ENCODE measurements around the gene CTNNA2.

The CTNNA2 gene

DNA sequence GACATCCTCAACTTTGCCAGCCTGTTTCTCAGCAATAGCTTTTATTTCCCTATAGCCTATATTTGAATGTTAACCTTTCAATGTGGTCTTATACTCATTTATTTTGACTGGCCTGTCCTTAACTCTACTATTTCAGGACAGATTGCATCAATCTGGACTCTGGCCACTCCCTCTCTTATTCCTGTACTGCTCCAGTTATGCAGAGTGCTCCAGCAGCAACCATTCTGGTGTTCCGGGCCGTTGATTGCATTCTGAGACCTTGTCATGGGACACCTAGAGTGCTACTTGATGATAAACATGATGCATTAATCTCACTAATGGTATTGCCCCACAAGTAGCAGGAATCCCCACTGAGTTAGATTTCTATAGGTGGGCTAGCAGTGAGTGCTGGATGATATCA is 428.3 kb downstream of the CTNNA2 start:
- no peak for DNase-seq

GRCh38 chr2:79944205-79944604 is 431.4 kb downstream of the CTNNA2 start:
- DNase-seq, result no peak

DNA sequence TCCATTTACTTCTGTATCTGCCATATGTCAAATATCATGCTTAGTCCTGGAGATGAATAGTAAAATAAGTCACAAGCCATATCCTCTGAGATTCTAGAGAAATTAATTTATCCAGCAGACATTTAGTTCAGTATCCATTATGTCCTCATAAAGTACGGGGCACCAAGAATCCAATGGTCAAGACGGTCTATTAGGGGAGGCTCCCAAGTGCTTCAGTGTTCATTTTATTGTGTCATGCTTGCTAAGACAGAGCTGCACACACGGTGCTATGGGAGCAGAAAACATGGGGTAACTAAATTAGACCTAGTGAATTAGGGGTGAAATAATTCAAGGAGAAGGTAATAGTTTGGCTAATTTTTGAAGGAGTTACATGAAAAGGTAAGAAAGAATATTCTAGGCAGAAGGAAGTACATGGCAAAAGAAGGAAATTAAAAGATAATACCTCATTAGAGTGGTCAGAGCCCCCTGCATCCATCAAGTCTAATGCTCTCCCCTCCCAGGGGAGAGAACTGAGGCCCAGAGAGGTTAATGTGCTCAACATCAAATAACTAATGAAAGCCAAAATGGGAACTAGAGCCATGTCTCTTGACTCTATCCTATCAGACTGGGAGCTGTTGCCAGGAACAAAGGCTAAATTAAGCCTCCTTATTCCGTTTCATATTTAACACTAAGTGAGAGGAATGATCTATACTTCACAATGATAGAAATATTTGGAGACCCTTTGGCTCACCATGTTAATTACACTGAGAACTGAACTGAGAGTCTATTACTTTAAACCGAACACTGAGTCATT is 433.0 kb downstream of the CTNNA2 start:
- no peak for DNase-seq

- DNase-seq, result no peak
Measured at GRCh38 chr2:79947751-79948150, 434.9 kb downstream of the CTNNA2 start.

- DNase-seq, result no peak
Measured at GRCh38 chr2:79950526-79950925, 437.7 kb downstream of the CTNNA2 start.

GRCh38 chr2:79952616-79953015 is 439.8 kb downstream of the CTNNA2 start:
- no peak for DNase-seq

DNA sequence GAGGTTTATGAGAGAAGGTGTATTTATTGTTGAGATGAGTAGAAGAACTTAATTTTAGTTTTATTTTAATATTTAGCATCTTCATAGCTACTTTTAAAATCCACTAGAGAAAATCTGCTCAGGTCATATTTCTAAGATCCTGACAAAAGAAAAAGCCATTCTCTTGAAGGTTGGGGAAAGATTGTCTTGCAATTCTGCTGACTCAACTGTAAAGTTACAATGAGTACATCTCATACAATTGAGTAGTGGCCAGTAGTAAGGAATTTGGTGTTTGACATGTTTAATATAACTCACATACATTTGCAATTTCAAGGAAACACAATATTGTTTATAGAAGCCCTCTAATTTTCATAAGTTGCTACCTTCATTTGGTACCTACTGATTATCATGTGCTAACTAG is 447.2 kb downstream of the CTNNA2 start:
- DNase-seq, result no peak

- no peak for DNase-seq
Measured at GRCh38 chr2:79960519-79960918, 447.7 kb downstream of the CTNNA2 start.

DNA sequence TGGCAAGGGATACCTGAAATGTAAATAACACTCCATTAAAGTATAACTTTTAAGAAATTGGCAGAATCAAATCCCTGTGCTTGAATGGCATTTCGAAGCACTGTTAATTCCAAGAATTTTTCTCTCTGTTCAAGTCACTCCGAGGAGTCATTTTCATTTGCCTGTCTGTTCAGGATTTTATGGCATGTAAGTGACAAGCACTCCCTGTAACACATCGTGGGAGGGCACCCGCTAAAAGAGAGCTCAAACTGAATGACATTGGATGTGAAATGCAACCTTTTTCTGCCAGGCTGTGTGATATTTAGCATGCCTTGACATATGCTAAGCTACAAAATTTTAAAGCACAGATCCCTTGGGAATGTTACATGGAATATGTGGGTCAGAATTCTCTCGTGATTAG is 452.1 kb downstream of the CTNNA2 start:
- no peak for DNase-seq

DNA sequence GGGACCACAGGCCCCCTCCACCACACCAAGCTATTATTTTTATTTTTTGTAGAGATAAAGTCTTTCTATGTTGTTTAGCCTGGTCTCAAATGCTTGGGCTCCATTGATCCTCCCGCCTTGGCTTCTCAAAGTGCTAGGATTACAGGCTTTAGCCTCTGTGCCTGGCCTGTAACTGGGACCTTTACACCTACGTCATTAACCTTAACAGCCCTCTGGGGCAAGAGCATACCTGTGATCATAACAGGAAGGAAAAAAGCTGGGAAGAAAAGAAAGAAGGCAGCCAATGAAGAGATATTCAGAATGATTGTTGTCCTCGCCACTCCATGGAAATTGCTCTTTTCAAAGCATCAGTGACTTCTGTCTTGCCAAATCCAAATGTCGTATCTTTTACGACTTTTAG is 453.5 kb downstream of the CTNNA2 start:
- DNase-seq, result no peak

DNA sequence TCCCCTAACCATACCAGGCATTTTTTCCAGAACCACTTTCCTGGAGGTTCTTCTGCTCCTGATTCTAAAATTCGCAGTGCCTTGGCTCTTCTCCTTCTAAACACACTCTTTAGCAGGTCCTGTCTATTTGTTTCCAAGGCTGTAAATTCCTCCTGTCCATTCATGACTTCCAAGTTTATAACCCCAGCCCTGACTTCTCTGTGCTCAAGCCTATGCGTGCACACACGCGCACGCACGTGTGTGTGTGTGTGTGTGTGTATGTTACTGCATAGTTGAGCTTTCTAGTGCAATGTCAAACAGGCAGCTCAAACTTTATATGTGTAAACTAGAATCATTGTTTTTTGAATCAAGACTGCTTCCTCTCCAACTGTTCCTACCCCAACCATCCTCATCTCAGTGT is 454.0 kb downstream of the CTNNA2 start:
- no peak for DNase-seq

DNA sequence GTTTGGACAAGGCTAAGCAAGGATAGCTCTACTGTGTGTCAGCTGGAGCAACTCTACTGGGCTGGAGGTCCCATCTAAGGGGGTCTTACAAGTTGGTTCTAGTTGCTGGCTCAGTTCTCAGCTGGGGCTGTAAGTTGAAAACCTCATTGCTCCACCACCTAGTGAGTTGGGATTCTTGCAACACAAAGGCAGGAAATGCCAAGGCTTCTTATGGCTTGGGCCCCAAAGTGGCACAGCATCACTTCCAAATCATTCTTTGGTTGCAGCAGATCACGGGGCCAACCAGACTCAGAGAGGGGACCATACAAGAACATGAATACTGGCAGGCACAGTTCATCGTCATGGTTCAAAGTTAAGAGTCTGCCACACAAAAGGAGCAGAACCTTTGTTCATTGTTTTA is 459.0 kb downstream of the CTNNA2 start:
- no peak for DNase-seq

GRCh38 chr2:79972661-79973060 is 459.8 kb downstream of the CTNNA2 start:
- DNase-seq, result no peak

GRCh38 chr2:79975791-79976565 is 463.1 kb downstream of the CTNNA2 start:
- no peak for DNase-seq

DNA sequence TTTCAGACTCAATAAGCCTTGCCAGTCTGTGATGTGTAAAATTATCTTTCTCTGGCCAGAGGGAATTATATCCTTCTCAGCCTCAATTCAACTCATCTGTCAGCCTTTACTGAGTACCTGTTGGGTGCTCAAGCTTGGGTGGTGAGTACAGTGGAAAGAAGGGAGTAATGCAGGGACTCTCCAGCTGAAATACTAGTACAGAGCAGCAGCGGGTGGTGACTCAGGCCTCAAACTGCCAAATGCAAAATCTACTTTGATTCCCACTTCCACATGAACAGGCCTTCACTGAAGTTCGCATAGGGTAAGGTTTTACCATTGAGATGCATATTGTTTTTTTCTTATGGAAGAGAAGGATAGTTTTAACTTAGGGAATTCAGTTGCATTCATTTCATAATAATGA is 464.9 kb downstream of the CTNNA2 start:
- DNase-seq, result no peak

GRCh38 chr2:79980116-79980515 is 467.3 kb downstream of the CTNNA2 start:
- no peak for DNase-seq

- no peak for DNase-seq
Measured at GRCh38 chr2:79980816-79981215, 468.0 kb downstream of the CTNNA2 start.

- DNase-seq, result no peak
Measured at GRCh38 chr2:79981316-79981715, 468.5 kb downstream of the CTNNA2 start.

GRCh38 chr2:79982445-79982844 is 469.6 kb downstream of the CTNNA2 start:
- DNase-seq, result no peak

DNA sequence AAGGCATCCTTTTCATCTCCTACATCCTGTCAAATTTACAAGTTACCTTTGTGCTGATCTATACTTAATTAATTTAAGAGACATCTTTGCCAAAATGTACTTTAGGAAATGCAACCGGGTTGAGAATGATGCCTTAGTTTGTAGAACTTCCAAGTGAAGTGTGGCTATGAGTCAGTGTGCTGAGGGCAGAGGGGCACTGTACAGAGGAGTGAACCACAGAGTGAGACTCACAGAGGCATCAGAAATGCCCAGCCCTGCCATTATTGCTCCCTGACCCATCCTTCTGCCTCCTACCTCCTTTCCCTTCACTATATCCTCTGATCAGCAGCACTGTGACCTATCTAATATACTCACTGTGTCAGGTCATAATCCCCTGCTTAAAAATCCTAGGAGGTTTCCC is 471.6 kb downstream of the CTNNA2 start:
- no peak for DNase-seq

DNA sequence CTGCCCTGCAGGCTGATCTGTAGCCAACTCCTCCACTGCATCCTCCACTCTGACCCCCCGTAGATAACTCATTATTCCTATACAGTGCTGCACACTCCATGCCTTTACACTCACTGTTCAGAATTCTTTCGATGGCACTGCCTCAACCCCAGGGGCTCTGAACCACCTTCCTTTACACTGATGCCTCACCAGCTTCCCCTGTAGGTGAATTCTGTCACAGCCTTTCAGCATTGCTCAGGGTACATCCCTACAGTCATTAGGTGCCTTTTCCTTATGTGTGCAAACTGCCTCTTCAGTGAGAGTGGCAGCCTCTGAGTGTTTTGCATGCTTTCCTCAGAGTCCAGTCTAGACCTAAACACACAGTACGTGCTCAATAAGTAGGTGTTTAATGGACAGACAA is 472.3 kb downstream of the CTNNA2 start:
- DNase-seq, result no peak

GRCh38 chr2:79985571-79985970 is 472.7 kb downstream of the CTNNA2 start:
- DNase-seq, result no peak

DNA sequence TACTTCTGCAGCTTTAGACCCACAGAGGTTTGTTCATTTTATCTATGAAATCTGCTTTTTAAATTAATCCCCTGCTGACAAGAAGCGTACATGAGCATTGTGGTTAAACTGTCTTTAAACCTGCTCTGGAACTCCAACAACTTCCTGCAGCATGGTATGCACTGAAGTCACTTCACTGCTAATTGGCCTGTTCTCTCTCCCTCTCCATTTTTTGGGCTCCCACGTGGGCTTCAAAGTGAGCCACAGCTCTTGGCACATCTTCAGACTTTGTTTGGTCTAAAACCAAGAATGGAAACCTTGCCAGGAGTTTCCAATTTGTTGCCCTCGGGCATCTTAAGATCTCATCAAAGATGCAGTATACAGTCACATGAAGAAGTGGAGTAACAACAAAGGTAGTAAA is 480.3 kb downstream of the CTNNA2 start:
- DNase-seq, result no peak

DNA sequence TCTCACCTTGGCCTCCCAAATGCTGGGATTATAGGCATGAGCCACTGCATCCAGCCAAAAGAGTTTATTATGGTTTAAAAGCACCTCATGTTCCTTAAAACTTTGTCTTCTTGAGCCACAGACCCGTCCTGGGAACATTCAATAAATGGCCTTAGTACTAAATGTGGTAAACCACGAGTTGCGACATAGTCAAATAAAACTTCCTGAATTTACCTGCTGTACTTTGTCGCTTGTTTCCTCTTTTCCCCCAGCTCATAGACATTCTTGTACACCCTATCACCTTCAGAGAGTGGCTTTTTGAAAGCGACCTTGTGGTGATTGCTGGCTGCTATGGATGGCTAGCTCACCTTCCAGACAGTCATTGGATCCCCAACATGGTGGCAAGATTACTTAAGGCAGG is 481.3 kb downstream of the CTNNA2 start:
- DNase-seq, result no peak

GRCh38 chr2:79994965-79995364 is 482.1 kb downstream of the CTNNA2 start:
- no peak for DNase-seq

All from activated CD4-positive, alpha-beta T cell treated with anti-CD3 and anti-CD28 coated beads, Interleukin-2, amount 50 U/mL, for 4 hours (primary cell).